GM20000 (cell line): Measurements from ENCODE around the gene OPRM1.

Experiments used
- DNase-seq: peaks from one replicate; pipeline ENCODE4 v3.0.0; 2012; ENCODE audit warnings: low spot score
- CTCF ChIP-seq: IDR thresholded peaks from 2 replicates; pipeline ENCODE4 v1.5.1; 2012; ENCODE audit warnings: mild to moderate bottlenecking, control low read depth; ENCODE audit errors: extremely low read depth, missing control alignments

The OPRM1 gene

GRCh38 chr6:154280521-154280920, 241.5 kb downstream of the OPRM1 start:
- no peak for DNase-seq
- no peak for TF ChIP-seq CTCF

- DNase-seq = no peak
- no peak for TF ChIP-seq CTCF
Measured at GRCh38 chr6:154284313-154284853, 245.3 kb downstream of the OPRM1 start.

- no peak for DNase-seq
- no peak for TF ChIP-seq CTCF
Measured at GRCh38 chr6:154285826-154286225, 246.8 kb downstream of the OPRM1 start.

- TF ChIP-seq CTCF = no peak
Measured at GRCh38 chr6:154289818-154290508, 250.9 kb downstream of the OPRM1 start.

GRCh38 chr6:154292066-154292465, 253.0 kb downstream of the OPRM1 start:
- DNase-seq = no peak
- no peak for TF ChIP-seq CTCF

More at GRCh38 chr6:154289818-154290508, 250.9 kb downstream of the OPRM1 start:
- DNase-seq = no peak

GRCh38 chr6:154292855-154293519, 253.9 kb downstream of the OPRM1 start:
- TF ChIP-seq CTCF = no peak
- DNase-seq = no peak

- no peak for DNase-seq
- no peak for TF ChIP-seq CTCF
Measured at GRCh38 chr6:154295733-154296132, 256.7 kb downstream of the OPRM1 start.
